ENCODE data around the gene GIMAP2.
"Not testable (repeated sequence)": the region's sequence is repeated elsewhere in the genome, so short reads cannot be mapped to it uniquely, and the experiment has no call there.

GIMAP2 gene

DNA sequence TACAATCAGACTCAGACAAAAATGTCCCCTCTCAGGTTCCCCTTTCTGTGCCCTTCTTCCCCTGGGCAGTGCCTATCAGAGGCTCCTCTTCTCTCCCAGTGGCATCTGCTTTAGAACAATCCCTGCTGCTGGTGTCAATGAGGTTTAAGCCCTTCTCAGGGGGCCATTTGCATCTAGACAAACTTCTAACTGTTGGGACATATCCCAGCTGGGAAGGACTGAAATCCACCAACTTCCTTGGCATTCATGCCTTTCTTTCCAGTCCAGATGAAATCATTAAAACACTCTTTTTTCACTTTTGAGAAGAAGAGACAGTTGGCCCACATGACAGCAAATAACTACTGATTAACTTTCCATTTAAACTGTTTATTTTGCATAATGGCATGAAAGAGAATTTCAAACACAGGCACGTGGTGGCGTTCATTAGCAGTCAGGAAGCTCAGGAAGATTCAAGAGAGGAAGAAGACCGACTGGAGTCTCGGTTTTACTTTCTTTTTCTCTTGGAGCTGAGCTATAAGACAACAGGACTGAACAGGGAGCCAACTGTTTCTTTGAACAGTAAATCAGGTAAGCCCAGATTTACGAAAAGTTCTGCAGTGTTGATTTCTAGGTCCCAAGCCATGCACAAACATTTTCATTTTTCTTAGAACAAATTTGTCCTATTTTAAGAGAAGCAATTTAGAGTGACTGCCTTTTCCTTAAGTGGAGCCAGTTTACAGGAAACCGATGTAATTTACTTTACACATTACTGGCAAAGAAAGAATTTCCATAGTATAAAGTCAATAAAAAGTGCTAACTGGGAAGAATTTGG is at the start of gene GIMAP2:
Gene GIMAP2, plus strand, starts transcription at position 488 of the 811 bp plus-strand sequence. CDS start 1,354 bp downstream, outside the sequence.
- no peak for DNase-seq

DNA sequence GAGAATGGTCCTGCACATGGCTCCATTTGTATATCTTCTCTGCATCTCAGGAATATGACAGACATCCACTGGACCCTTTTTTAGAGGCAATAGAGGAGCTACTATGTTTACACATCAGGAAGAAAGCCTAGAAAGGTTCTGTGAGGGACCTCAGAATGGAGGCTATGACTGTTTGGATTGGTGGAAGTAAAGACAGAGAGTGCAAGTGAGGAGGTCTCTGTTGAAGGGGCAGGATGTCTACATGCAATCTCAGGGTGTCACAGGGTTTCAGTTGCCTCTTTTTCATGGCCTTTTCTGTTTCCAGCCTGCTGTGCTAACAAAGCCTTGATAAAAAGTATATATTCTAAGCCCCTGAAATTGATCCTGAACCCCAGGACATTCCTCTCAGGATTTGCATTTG is 43.7 kb upstream of the GIMAP2 start:
- no peak for DNase-seq

DNA sequence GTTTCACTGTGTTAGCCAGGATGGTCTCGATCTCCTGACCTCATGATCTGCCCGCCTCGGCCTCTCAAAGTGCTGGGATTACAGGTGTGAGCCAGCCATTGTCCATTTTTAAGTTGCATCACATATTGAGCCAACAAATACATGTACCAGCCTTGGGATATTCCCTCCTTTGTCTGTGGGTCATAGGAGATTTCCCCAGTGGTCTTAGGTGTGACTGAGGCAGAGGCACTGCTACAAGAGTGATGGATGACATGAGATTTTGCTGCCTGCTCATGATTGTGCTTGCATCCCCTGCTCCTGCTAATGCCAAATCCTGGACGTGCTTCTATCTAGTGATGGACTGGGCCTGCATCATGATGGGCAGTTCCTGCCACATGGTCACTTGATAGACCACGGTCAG is 42.6 kb upstream of the GIMAP2 start:
- no peak for DNase-seq

DNA sequence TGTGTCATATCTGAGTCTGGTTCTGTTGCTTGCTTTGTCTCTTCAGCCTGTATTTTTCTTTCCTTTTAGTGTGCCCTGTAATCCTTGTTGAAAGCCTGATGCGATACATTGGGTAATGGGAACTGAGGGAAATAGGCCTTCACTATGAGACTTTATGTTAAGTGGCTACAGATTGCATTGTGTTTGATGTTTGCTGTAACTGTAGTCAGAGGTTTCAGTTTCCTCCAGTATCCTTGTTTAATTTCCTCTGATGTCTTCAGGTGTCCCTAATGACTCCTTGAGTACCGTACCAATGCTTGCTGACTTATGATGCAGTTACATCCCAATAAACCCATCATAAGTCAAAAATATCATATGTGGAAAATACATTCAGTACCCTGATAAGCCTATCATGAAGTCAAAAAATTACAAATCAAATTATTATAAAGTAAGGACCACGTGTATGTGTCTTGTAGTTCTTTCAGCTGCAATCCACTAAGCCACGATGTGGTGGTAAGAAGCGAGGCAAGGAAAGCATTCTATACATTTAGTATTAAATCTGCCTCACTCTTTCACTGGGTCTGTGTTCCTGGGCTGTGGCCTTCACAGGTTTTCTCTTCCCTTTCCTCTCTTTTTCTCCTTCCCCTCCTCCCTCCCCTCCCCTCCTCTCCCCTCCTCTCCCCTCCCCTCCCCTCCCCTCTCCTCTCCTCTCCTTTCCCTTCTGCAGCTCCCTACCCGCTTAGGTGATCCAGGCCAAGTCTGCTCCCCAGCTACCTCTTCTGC is 40.1 kb upstream of the GIMAP2 start:
- DNase-seq, result no peak

DNA sequence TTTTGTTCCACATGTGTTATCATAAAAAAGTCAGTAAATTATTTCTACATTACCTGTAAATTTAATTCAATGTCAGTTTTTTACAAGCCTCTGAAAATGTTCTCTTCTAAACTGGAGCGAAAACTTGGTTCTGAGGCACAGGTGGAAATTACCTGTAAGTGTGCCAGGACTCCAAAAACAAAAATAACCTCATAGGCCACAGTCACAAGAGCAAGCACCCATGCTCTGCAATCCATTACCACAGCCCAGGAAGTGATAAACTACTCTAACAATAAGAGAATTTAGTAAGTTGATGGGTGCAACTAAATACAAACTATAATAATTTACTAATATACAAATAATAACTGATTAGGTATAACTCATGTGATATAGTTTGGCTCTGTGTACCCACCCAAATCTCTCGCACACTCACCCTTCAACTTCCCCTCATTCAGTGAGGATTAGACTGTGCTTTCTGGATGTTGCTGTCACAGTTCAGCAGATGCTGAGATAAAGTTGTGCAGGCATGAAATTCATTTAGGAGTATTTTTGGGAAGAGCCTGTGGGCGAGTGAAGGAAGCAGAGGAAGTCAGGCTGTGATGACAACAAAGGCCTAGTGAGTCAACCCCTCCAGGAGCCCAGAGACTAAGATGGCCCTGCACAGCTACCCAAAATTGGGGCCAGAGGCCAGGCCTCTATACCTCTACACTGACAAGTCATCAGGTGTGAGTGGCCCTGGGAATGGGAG is 37.0 kb upstream of the GIMAP2 start:
- DNase-seq, result no peak

DNA sequence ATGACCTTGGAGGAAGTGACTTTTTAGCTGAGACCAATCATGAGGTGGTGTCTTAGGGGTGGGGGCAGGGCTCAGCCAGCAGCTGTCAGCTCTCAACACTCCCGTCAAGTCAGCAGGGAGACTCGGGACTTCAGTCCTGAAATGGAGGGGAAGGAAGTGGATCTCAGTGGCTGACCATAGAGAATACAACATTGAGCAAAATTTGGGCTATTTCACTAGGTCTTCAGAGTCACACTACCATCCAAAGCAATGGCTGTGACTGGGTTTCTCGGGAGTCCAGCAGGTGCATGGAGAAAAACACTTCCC is 36.5 kb upstream of the GIMAP2 start:
- DNase-seq, result no peak

DNA sequence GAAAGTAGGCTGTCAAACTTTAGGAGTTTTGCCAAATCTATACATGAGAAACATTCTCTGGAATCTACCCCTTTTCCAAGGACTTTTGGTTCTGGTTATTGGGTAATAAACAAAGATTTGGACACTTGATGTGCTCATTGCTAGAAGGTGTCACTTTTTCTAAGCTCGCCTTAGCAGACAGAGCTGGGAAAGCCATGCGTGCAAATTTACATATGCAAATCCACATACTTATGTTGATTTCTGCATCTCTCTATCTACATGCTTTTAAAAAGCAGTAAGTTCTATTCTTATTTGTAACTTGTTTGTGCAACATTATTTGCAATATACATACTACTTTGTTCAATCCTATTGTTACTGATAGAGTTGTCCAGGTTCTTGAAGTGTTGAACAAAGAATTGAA is 30.8 kb upstream of the GIMAP2 start:
- DNase-seq, result no peak

DNA sequence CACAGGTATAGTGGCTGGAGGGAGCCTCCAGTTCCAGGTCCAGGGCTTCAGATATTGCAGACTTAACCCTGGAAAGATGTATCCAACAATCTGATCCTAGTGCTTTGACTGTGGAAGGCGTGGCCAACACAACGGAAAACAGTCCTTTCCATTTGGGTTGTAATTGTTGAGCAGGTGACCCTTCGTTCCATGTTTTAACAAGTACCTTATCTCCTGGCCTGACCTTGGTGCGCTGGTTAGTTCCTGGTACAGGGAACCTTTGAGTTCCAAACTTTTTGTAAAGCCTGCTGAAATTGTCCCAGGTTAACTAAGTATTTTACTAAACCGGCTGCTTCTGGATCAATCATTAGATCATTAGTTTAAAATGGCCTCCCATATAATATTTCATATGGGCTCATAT is 29.5 kb upstream of the GIMAP2 start:
- DNase-seq, result no peak

DNA sequence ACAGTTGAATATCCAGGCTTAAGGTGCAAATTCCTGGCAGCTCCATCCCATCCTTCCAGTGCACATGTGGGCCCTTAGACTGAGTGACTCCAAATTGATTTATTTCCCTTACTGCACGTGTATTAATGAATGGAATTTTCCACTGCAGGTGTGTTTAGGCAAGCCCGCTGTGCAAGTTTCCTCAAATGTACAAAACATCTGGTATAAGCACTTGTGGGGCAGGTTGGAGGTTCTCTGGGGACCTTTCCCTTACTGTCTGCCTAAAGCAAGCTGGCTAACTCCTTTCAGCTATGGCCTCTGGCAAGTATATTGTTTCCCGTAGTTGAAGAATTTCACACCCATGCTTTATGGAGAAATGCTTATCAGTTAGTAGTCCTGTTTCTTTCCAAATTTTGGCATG is 28.0 kb upstream of the GIMAP2 start:
- DNase-seq, result no peak

DNA sequence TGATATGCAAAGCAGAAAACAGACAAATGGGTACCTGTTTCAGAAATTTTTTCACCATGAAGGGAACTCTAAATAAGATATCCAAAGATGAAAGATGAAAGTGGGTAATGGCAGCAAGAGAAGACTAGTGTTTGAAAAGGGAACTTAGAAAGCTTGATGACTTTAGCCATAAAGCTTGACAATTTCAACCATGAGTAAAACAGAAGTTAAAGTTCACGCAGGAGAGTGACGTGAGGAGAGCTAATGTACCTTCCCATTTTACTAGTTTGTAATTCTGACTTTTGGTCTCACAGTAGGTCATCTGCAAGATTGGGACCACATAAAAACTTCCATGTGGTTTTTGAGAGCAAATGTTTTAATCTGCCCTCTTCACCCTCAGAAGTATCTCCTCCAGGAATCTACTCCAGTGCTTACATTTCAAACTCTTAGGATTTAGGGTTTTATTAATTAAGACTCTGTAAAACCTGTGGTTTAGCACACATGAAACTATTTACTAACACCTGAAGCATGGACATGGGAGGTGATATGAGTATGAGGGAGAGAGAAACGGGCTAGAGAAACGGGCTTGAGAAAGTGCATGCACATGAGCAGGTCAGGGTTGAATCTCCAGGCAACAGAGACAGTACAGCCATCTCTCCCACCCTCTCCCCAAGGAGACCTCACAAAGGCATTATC is 24.4 kb upstream of the GIMAP2 start:
- no peak for DNase-seq

DNA sequence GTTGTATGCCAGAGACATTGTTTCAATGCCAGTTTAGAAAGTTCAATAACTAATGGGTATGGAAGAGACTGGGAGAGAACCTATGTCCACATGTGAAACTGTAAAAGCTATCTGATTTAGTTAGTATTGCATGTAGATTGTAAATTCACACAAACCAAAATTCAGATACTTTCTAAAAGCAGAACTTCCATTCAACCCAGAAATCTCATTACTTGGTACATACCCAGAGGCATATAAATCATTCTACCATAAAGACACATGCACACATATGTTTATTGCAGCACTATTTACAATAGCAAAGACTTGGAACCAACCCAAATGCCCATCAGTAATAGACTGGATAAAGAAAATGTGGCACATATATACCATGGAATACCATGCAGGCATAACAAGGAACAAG is 22.7 kb upstream of the GIMAP2 start:
- DNase-seq, result not testable (repeated sequence)

DNA sequence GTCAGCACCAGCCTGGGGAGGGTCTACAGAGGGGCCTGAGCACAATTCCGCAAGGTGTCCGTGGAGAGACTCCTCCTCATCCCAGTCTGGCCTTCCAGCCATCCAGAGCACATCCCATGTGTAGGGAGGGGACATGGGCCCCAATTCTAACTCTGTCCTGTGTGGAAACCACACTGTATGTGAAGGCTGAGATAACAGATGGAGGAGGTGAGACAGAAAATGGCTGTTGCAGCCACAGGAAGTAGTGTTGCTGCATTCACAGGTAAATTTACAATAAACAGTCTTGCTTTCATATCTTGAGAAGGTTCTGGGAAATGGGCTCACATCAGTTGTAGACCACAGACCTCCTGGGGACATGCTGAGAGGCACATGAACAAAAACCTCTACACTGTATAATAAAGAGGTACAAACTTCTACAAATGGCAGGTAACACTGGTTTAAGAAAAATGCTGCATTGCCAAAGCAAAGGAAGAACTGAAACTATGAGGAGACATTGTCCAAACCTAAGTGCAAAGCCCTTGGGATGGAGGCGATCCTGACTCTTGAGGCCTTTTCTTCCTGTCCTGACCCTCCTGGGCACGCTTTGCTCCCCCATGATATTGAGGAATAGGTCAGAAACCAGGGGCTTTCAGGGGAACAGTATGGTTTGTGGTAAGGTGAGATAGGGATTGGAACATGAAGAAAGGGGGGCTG is 21.6 kb upstream of the GIMAP2 start:
- DNase-seq, result no peak

DNA sequence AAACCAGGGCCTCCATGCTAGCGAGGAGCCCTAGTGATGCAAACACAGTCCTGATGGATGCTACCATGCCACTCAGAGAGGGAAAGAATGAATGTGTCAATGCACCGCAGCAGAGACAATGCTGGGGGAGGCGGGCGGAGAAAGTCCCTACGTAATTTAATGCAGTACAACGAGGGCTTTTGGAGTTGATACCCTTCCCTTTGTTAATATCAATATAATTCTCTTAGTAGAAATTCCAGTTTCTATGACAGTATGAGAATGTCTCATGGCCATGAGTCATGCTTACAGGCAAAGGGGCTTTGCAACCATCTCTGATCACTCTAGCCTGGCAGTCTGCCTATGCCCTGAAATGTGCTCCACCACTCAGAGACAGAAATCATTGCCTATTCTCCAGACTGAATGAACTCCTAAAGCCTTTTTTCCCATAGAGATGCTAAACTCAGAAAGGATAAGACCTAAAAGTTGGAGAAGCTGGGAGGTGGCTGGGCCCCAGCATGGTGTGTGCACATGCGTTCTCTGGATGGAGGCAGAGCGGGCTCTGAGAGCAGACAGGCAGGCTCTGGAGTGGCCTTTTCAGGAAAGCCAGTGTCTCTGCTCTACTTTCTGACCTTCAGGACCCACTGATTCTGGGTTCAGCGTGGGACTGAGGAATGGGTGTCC is 20.3 kb upstream of the GIMAP2 start:
- DNase-seq, result no peak

DNA sequence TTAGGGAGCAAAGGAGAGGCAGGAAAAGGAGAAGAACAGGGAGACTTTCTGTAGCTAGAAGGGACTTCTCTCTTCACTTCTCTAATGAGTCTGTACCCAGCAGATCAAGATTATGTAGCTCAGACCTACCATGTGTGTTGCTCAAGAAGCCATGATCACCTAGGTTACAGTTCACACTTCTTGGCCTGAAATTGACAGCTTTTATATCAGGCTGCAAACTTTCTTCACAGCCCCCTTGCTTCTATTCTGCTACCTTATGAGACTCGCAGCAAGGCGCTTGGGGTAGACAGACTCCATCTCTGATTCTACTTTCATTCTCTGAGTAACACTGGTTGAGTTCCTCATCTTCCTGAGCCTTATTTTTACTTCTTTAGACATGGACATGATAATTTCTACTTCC is 19.6 kb upstream of the GIMAP2 start:
- no peak for DNase-seq

DNA sequence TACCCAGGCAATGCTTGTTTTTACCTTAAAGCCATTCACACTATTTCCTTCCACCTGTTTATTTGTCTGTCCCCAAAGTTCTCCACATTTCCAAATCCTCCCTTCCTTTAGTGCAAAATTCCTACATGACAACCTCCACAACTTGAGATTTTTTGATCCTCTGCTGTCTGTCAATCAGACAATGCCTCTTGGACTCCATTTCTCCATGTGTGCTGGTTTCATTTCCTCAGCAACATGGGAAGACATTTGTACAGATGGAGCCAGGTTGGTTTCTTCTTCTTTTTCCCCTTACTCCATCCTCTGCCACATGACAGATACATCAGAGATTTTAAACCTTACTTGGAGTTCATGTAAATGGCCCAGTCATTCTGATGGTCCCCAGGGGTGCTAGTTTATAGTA is 19.1 kb upstream of the GIMAP2 start:
- no peak for DNase-seq

DNA sequence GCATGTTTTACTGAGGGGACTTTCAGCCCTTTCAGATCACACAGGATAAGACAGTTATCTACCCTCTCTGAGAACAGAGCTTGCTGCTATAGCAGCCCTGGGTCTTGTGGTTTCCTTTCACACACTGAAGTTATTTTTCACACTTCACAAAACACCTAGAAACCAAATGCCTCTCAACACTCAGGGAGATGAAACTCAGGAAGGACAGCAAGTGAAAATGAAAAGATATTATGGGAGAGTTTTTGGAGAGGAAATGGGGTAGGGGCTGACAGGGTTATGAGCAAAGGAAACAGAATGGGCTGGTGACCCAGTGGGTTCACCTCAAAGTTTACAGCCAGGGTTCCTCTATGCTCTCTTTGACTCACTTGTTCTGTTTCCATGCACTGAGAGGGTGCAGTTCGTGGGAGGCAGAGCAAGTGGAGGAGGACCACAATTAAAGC is 17.0 kb upstream of the GIMAP2 start:
- DNase-seq, result no peak

DNA sequence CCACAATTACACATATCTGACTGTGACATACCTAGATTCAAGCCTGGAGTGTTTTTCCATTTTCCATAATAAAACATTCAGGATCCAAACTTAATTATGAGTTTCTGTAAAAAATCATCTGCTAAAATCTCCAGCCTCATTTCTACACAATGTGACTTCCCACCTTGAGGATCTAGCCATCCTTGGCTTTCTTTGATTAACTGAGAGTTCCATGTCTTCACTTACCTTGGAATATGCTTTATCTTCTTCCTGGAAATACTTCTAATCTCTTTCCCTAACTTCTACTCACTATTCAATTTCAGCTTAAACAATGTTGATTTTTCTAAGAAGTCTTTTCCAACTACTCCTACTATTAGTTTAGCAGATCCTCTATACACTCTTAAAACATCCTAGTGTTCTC is 16.5 kb upstream of the GIMAP2 start:
- no peak for DNase-seq

DNA sequence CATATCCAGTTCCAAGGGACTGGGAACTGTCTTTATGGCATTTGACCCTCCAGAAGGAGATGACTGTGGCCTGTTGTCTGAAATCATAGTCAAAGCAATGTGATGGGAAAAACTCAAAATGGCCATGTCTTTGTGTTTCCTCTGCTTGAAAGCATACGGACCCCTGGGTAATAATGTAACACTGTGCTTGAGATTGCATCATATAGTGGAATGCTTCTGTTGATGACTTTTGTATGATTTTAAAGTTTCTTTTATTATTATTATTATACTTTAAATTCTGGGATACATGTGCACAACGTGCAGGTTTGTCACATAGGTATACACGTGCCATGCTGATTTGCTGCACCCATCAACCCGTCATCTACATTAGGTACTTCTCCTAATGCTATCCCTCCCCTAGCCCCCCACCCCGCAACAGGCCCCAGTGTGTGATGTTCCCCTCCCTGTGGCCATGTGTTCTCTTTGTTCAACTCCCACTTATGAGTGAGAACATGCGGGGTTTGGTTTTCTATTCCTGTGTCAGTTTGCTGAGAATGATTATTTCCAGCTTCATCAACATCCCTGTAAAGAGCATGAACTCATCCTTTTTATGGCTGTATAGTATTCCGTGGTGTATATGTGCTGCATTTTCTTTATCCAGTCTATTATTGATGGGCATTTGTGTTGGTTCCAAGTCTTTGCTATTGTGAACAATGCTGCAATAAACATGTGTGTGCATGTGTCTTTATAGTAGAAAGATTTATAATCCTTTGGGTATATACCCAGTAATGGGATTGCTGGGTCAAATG is 13.5 kb upstream of the GIMAP2 start:
- DNase-seq, result not testable (repeated sequence)

DNA sequence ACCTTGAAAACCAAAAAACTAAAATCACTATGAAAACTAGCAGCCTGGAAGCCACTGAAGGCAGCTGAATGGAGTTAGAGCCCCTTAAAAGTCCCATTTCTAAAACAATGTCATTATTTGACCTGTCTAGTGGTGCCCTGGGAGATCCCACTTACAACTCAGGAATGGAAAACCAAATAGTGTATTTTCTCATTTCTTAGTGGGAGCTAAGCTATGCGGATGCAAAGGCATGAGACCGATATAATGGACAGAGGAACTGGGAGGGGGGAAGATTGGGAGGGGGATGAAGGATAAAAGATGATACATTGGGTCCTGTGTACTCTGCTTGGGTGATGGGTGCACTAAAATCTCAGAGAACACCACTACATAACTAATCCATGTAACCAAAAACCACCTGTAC is 9.8 kb upstream of the GIMAP2 start:
- DNase-seq, result no peak

DNA sequence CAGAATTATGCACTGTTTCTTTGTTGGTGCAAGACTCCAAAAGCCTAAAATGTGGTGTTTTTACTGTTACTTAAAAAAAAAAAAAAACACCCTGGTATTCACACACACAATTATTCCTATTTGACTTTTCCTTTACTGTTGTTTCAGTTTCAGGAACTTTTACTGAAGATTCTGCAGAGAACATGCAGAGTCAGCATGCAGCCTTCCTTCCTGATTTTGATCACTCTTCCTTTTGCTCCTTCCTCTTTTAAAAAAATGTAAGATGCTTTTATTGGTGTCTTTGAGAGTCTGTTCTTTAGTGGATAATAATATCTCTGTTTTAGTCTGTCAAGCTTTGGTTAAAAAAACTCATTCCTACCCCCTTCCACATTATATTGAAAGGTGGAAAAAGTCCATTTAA is 9.2 kb upstream of the GIMAP2 start:
- not testable (repeated sequence) for DNase-seq

DNA sequence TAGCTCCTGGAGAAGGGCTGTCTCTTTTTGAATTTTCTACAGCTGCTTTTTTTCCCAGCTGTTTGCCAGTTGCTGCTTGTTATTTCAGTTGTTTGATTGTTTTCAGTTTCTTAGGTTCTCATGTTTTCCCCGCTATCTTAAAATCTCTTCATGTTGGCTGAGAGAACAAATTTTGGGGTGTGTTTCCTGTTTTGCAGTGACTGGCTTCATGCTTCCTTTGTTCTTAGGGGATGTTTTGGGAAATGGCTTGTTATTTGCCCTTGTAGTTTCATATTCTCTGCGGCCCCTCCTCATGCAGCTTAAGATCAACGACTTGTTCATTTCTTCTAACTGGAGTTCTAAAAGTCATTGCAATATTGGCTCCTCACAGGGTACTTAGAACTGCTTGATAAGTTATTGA is 8.7 kb upstream of the GIMAP2 start:
- DNase-seq, result not testable (repeated sequence)

All from NCI-H1105 (cell line).